Peyer's patch (tissue), 4 donors: ENCODE data around the gene ABHD17B. TPM values are rescaled to one million over a fixed set of nuclear protein-coding genes. Genes with fewer than 3 reads are reported as not detected.

Source experiments
- DNase-seq, 3 donors: peaks; one replicate each; pipeline ENCODE4 v3.0.0-alpha.2; 2017 to 2019
- H3K27ac ChIP-seq, 4 donors: fragments of 200-600 bp; sonication (generic); one replicate each; pipeline ENCODE4 v1.5.1; 2016 to 2019
- H3K27me3 ChIP-seq, 2 donors: fragments of 200-600 bp; sonication (generic); one replicate each; pipeline ENCODE4 v1.5.1; 2019
- H3K36me3 ChIP-seq, 3 donors: fragments of 200-600 bp; sonication (generic); one replicate each; pipeline ENCODE4 v1.5.1; 2016 to 2019
- H3K4me1 ChIP-seq, 4 donors: fragments of 200-600 bp; sonication (generic); one replicate each; pipeline ENCODE4 v1.5.1; 2016 to 2019
- H3K4me3 ChIP-seq, 4 donors: fragments of 200-600 bp; sonication (generic); 1 replicate in 3 of 4; 2 replicates in 1 of 4; pipeline ENCODE4 v1.5.1; 2016 to 2019; ENCODE audit warnings: mild to moderate bottlenecking in 1 of 4
- H3K9me3 ChIP-seq, 4 donors: fragments of 200-600 bp; sonication (generic); one replicate each; pipeline ENCODE4 v1.5.1; 2016 to 2019; ENCODE audit warnings: mild to moderate bottlenecking in 1 of 4
- POLR2A ChIP-seq, 2 donors: fragments of 450-650 bp; IDR thresholded peaks; one replicate each; pipeline ENCODE4 v1.5.1; 2017; ENCODE audit warnings: antibody characterized with exemption in 2 of 2, mild to moderate bottlenecking in 2 of 2, moderate library complexity in 2 of 2
- total RNA-seq, 4 donors: library from RNA; depleted of rRNA; stranded (reverse); fragments of >200 nt; gene quantifications; one replicate each; pipeline ENCODE4 v1.1.0, GENCODE V29; 2016
- TF ChIP-seq, protein P1 (sequence below), 6 experiments: fragments of 450-650 bp in 4 of 6; fragments of 200-600 bp in 2 of 6; sonication (generic) in 1 of 6; IDR thresholded peaks; one replicate each; pipeline ENCODE4 v1.5.1; 2017 to 2019; ENCODE audit warnings: antibody characterized with exemption in 6 of 6, mild to moderate bottlenecking in 3 of 6, moderate library complexity in 1 of 6

The ABHD17B gene
- total RNA-seq, 4 donors from 2014 or later, result 23.9 to 39.1 (median 34.0) TPM

DNA sequence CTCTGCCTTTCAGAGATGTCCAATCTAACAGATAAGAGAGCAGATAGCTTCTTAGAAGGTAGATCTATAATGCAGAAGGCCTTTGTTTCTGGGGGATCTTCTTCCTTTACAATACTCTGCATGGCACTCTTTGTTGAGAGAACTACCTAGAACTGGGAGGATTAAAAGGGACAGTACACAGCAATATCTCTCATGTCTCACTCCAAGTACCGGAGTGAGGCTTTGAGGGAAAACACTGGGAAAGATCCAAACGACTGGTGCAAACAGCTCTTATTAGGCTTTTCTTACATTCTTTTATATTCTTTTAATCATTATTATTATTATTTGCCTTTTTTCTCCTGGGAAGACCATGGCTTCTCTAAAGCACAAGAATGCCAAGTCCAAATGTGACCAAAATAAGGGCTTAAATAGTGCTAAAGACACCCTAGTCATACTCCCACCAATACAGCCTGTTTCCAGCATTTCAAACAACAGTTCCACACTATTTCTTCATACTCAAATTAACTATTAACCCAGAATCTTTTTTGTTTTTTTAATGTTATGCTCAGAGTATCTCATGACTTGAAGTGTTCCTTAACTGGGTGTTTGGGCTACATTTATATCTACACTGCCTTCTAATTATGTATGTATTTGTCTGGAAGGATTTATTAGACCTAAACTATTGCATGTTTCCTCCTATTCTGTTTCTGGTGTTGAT is 52.7 kb downstream of the ABHD17B start:
- Histone ChIP-seq H3K9me3 (peaks cover 0 to 10% (median 0%) of the 10 kb centered on the region in 4 donors), H3K27ac (no peak overlapping the region), H3K36me3 (peaks cover 0 to 6% (median 0%) of the 10 kb centered on the region in 3 donors), H3K4me1 (no peaks in the 10 kb centered on the region), H3K27me3 (no peaks in the 10 kb centered on the region), H3K4me3 (no peak overlapping the region)
- no peak for DNase-seq
- TF ChIP-seq POLR2A (IDR thresholded peaks at IDR 0.05), result no peak

DNA sequence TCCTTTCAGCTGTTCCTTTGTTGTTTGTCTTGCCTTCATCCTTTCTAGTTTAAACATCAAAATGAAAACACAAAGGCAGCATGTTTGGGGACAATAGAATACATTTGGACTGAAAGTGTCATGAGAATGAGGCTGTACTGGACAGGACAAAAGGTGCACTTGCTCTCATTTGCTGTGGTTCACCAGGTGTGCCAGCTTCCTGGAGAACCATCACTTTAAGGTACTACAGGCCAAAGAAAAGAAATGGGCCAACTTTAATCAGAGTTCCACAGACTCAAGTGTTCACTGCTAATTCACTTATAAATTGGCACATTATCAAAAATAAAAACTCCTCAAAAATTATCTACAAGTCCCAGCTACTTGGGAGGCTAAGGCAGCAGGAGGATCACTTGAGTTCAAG is 53.8 kb downstream of the ABHD17B start:
- H3K4me3 ChIP-seq, result no peak overlapping the region
- H3K27ac ChIP-seq, result no peak overlapping the region
- peaks cover 0 to 6% (median 0%) of the 10 kb centered on the region in 3 donors for H3K36me3 ChIP-seq
- TF ChIP-seq POLR2A (IDR thresholded peaks at IDR 0.05), result no peak
- TF ChIP-seq, protein P1, sequence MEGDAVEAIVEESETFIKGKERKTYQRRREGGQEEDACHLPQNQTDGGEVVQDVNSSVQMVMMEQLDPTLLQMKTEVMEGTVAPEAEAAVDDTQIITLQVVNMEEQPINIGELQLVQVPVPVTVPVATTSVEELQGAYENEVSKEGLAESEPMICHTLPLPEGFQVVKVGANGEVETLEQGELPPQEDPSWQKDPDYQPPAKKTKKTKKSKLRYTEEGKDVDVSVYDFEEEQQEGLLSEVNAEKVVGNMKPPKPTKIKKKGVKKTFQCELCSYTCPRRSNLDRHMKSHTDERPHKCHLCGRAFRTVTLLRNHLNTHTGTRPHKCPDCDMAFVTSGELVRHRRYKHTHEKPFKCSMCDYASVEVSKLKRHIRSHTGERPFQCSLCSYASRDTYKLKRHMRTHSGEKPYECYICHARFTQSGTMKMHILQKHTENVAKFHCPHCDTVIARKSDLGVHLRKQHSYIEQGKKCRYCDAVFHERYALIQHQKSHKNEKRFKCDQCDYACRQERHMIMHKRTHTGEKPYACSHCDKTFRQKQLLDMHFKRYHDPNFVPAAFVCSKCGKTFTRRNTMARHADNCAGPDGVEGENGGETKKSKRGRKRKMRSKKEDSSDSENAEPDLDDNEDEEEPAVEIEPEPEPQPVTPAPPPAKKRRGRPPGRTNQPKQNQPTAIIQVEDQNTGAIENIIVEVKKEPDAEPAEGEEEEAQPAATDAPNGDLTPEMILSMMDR (IDR thresholded peaks at IDR 0.05), result no peak
- H3K9me3 ChIP-seq, result peaks cover 0 to 10% (median 0%) of the 10 kb centered on the region in 4 donors
- no peaks in the 10 kb centered on the region for H3K4me1 ChIP-seq
- DNase-seq, result no peak
- no peaks in the 10 kb centered on the region for H3K27me3 ChIP-seq

DNA sequence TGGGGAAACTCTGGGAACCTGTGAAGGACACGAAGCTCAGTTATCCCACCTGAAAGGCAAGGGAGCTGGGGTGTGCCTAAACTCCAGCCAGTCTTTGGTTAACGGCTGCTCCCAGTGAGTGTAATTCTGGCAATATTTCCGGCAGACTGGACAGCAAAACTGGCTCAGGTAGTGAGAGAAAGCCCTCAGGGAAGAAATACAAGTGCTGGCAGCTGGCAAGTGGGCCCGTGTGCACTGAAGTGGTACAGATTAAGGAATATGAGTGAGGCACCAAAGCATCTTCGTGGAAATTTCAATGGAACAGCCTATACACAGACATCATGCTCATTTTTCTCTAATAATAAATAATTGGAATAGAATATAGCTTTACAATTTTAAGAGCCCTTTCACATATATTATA is 56.2 kb downstream of the ABHD17B start:
- DNase-seq, result no peak
- Histone ChIP-seq H3K4me3 (no peak overlapping the region), H3K9me3 (peaks cover 0 to 3% (median 0%) of the 10 kb centered on the region in 4 donors), H3K27me3 (no peaks in the 10 kb centered on the region), H3K27ac (no peak overlapping the region), H3K36me3 (no peaks in the 10 kb centered on the region), H3K4me1 (no peaks in the 10 kb centered on the region)
- TF ChIP-seq POLR2A (IDR thresholded peaks at IDR 0.05), result no peak
- TF ChIP-seq, protein P1 (IDR thresholded peaks at IDR 0.05), result no peak

DNA sequence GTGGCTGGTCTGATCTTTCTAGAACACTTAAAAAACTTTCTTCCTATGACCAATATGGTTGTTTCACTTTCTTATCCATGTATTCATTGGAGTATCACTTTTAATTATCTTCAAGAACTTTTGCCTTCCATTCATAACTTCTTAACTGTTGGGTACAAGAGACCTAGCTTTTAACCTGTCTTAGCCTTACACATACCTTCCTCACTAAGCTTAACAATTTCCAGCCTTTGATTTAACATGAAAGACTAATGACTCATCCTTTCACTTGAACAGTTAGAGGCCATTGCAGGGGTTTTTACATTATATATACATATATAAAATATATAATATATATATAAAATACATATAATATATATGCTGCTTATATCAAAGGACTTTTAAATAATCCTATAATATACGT is 57.9 kb downstream of the ABHD17B start:
- Histone ChIP-seq H3K4me1 (no peaks in the 10 kb centered on the region), H3K4me3 (no peak overlapping the region), H3K36me3 (no peaks in the 10 kb centered on the region), H3K27ac (no peak overlapping the region), H3K9me3 (no peaks in the 10 kb centered on the region), H3K27me3 (no peaks in the 10 kb centered on the region)
- DNase-seq, result no peak
- TF ChIP-seq, protein P1 (IDR thresholded peaks at IDR 0.05), result no peak
- no peak for TF ChIP-seq POLR2A (IDR thresholded peaks at IDR 0.05)

DNA sequence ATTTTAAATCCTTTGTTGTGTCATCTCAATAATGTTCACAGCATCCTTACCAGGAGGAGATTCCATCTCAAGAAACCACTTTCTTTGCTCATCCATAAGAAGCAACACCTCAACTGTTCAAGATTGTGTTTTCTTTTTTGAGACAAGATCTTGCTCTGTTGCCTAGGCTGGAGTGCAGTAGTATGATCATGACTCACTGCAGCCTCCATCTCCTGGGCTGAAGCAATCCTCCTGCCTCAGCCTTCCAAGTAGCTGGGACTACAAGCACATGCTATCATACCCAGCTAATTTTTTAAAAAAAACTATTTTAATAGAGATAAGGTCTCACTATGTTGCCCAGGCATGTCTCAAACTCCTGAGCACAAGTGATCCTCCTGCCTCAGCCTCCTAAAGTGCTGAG is 60.0 kb downstream of the ABHD17B start:
- Histone ChIP-seq H3K36me3 (no peaks in the 10 kb centered on the region), H3K9me3 (no peaks in the 10 kb centered on the region), H3K4me1 (no peaks in the 10 kb centered on the region), H3K4me3 (no peak overlapping the region), H3K27me3 (no peaks in the 10 kb centered on the region), H3K27ac (no peak overlapping the region)
- TF ChIP-seq POLR2A (IDR thresholded peaks at IDR 0.05), result no peak
- TF ChIP-seq, protein P1 (IDR thresholded peaks at IDR 0.05), result no peak
- DNase-seq, result no peak

DNA sequence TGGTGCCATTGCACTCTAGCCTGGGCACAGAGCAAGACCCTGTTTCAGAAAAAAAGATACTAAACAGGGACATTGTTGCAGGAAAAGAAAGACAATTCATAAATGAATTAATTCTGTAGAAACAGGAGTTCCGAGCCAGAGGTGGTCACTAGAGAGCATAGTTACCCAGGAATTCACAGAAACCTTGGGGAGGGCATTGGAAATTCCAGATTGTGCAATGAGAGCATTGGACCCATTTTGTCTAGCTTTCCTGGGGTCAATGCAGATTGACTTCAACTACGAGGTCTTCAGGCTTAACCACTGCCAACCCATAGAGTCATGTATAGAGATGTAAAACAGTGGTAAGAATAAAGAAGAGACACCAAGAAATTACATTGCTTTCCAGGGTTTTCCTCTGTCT is 63.1 kb downstream of the ABHD17B start:
- DNase-seq, result no peak
- no peaks in the 10 kb centered on the region for H3K4me1 ChIP-seq
- H3K36me3 ChIP-seq, result no peaks in the 10 kb centered on the region
- no peaks in the 10 kb centered on the region for H3K27me3 ChIP-seq
- no peak overlapping the region for H3K27ac ChIP-seq
- no peak overlapping the region for H3K4me3 ChIP-seq
- TF ChIP-seq, protein P1 (IDR thresholded peaks at IDR 0.05), result no peak
- no peak for TF ChIP-seq POLR2A (IDR thresholded peaks at IDR 0.05)
- H3K9me3 ChIP-seq, result no peaks in the 10 kb centered on the region
